NCI-H1092 (cell line): ENCODE results near the gene AMELX.

Experiments
- DNase-seq: peaks from one replicate; lab custom pipeline; 2025; lab: John Stamatoyannopoulos, UW

Gene AMELX

GRCh38 chrX:11309220-11309619 is 16.0 kb downstream of the AMELX start:
- no peak for DNase-seq

- no peak for DNase-seq
Measured at GRCh38 chrX:11311706-11312105, 18.5 kb downstream of the AMELX start.

GRCh38 chrX:11319806-11320520 is 26.8 kb downstream of the AMELX start:
- DNase-seq, result no peak

GRCh38 chrX:11321986-11322385 is 28.8 kb downstream of the AMELX start:
- DNase-seq, result no peak

GRCh38 chrX:11328134-11328533 is 34.9 kb downstream of the AMELX start:
- no peak for DNase-seq

GRCh38 chrX:11329021-11329420 is 35.8 kb downstream of the AMELX start:
- no peak for DNase-seq

GRCh38 chrX:11331788-11332187 is 38.6 kb downstream of the AMELX start:
- no peak for DNase-seq

GRCh38 chrX:11334165-11334564 is 41.0 kb downstream of the AMELX start:
- DNase-seq, result no peak

- no peak for DNase-seq
Measured at GRCh38 chrX:11336201-11336600, 43.0 kb downstream of the AMELX start.

- DNase-seq, result no peak
Measured at GRCh38 chrX:11337292-11338009, 44.2 kb downstream of the AMELX start.

- no peak for DNase-seq
Measured at GRCh38 chrX:11341274-11342201, 48.3 kb downstream of the AMELX start.

- DNase-seq, result no peak
Measured at GRCh38 chrX:11342673-11343072, 49.5 kb downstream of the AMELX start.

GRCh38 chrX:11346121-11346682 is 53.0 kb downstream of the AMELX start:
- DNase-seq, result no peak

- DNase-seq, result no peak
Measured at GRCh38 chrX:11347300-11347699, 54.1 kb downstream of the AMELX start.

- no peak for DNase-seq
Measured at GRCh38 chrX:11349020-11349419, 55.8 kb downstream of the AMELX start.

GRCh38 chrX:11349661-11350337 is 56.6 kb downstream of the AMELX start:
- no peak for DNase-seq
